ENCODE results near the gene PDZRN4. TPM values are rescaled to one million over a fixed set of nuclear protein-coding genes. Genes with fewer than 3 reads are reported as not detected.

The PDZRN4 gene
- total RNA-seq, 1 donor from 2014 or later: not detected

DNA sequence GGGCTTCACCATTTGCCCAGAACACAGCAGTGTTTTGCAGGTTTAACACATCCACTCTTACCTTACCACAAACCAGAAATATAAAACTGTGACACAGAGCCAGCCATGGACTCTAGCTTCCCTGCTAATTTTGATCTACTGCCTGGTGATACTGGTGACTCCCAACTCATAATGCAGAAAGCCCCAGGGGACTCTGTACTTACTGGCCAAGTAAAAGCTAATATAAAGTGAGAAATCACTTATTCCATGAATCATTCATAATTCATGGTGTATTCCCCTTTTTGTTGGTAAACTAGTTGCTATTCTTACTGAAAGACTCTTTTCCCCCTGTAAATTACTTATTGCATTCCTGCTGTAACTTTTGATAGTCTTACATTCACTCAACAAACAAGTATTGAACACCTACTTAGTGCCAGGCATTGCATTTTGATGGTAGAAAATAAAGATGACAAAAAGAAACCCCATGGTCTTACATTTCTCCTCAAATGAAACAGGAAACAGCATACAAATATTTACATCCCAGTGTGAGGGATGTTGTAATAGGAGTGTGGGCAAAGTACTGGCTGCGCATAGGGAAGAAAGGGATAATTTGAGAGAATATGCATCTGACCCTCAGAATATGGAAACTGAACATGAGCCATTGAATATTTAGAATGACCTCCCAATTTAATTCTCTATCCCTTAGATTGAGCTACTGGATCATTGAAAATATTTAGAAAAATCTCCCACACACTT, 279.6 kb downstream of the PDZRN4 start:
- intact Hi-C loops (cut with DNase I): no loop called here

DNA sequence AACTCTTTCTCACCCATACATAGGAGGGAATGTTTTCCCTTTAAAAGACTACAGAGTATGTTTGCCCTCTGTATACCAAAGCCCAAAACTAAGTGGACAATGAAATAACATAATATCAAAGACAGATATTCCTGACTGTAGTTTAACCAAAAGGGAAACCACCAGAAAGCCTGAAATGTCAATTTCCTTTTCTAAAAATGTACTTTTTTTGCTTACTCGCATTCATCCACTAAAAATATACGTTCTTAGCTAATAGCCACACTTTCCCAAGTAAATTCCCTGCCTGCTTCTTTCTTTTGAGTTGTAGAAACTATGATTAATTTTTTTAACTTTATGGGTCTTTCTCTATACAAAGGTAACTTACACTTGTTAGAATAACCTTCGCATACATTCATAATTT, 280.2 kb downstream of the PDZRN4 start:
- intact Hi-C loops (cut with DNase I): no loop called here
- ATAC-seq (ENCODE audit: poor library complexity) (no peak), DNase-seq (no peak)

More for the DNA sequence above, 279.6 kb downstream of the PDZRN4 start:
- ATAC-seq (ENCODE audit: poor library complexity) (no peak), DNase-seq (no peak)

- DNase-seq: no peak
- no peak for ATAC-seq (ENCODE audit: poor library complexity)
- intact Hi-C loops (cut with DNase I): no loop called here
These were observed 280.6 kb downstream of the PDZRN4 start for GRCh38 chr12:41468756-41469155.

GRCh38 chr12:41473441-41473840, 285.3 kb downstream of the PDZRN4 start:
- DNase-seq (no peak), ATAC-seq (ENCODE audit: poor library complexity) (no peak)
- intact Hi-C loops (cut with DNase I): no loop called here

- ATAC-seq (ENCODE audit: poor library complexity): no peak
- no peak for DNase-seq
- intact Hi-C loops (cut with DNase I): no loop called here
These were observed 285.9 kb downstream of the PDZRN4 start for GRCh38 chr12:41474001-41474400.

GRCh38 chr12:41476499-41477439, 288.6 kb downstream of the PDZRN4 start:
- intact Hi-C loops (cut with DNase I): no loop called here
- no peak for DNase-seq
- no peak for ATAC-seq (ENCODE audit: poor library complexity)

DNA sequence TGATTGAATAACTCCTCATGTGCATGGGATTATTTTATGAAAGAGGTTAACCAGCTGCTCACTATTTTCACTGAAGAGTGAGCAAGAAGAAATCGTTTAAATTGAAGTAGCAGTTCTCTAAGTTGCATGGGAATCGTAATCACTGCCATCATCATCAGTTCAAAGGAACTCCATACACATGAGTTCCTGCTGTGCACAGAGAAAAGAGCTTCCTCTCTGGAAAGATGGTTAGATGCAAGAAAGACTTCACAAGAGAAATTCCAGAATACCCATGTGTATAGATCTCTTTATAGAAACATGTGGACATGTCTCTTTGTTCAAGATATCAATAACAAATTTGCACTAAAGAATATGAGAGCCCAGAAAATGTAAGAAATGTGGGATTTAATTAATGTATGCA, 291.3 kb downstream of the PDZRN4 start:
- no peak for ATAC-seq (ENCODE audit: poor library complexity)
- no peak for DNase-seq
- intact Hi-C loops (cut with DNase I): no loop called here

DNA sequence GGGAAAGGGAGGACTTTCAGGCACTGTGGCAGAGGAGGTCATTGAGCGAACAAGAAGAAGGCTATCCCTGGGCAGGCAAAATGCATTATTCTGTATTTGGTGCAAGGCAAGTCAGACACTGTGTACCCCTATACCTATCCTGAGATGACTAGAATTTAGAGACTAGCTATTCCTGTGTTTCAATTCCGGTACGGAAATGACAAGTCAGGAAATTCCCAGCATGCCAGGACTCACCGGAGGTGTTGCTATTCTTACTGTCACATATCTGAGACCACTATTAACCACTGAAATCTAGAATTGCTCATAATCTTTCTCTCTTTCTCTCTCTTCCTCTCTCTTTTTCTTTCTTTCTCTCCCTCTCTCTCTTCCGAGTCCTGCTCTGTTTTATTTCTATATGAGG, 297.1 kb downstream of the PDZRN4 start:
- no peak for ATAC-seq (ENCODE audit: poor library complexity)
- intact Hi-C loops (cut with DNase I): no loop called here
- no peak for DNase-seq

- intact Hi-C loops (cut with DNase I): no loop called here
- ATAC-seq (ENCODE audit: poor library complexity) (no peak), DNase-seq (no peak)
These were observed 298.6 kb downstream of the PDZRN4 start for GRCh38 chr12:41486718-41487117.

GRCh38 chr12:41496009-41496408, 307.9 kb downstream of the PDZRN4 start:
- no peak for ATAC-seq (ENCODE audit: poor library complexity)
- intact Hi-C loops (cut with DNase I): no loop called here
- no peak for DNase-seq

GRCh38 chr12:41497409-41497808, 309.3 kb downstream of the PDZRN4 start:
- no peak for ATAC-seq (ENCODE audit: poor library complexity)
- intact Hi-C loops (cut with DNase I): no loop called here

GRCh38 chr12:41504976-41505375, 316.9 kb downstream of the PDZRN4 start:
- intact Hi-C loops (cut with DNase I): no loop called here
- no peak for ATAC-seq (ENCODE audit: poor library complexity)
- no peak for DNase-seq

More at GRCh38 chr12:41497409-41497808, 309.3 kb downstream of the PDZRN4 start:
- no peak for DNase-seq

- intact Hi-C loops (cut with DNase I): no loop called here
- ATAC-seq (ENCODE audit: poor library complexity) (no peak), DNase-seq (no peak)
These were observed 319.2 kb downstream of the PDZRN4 start for GRCh38 chr12:41507286-41507685.

DNA sequence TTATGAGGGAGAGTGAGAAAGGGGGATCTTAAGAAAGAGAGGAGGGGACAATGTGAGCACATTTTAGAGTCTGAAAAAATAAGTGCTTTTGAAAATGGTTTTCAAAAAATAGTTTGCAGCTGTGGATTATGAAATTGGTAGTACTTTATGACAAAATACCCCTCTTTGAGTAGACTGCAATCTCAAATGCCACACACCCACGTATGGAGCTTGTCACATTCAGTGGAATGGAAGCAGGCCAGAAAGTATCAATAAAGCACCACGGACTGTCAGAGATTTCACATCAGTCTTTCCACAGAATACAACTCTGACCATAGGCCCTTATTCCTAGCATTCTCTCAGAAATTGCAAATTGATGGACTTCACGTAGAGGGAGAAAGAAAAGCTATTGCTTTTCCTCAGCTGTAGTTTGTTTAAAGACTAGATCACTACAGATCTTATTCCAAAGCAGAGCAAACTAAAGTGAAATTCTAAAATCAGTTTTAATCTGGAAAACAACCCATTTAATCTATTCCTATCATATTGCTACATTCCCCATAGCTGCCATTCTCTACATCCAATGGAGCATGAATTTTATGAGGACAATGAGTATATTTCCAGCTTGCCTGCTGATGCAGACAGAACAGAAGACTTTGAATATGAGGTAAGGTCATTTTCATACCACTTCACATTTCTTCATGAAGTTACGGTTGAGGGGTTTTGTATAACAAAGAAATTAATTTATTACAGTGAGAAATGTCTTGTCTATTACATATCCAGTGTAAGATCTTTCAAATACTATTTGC, 321.3 kb downstream of the PDZRN4 start:
- intact Hi-C loops (cut with DNase I): no loop called here
- DNase-seq (no peak), ATAC-seq (ENCODE audit: poor library complexity) (no peak)

DNA sequence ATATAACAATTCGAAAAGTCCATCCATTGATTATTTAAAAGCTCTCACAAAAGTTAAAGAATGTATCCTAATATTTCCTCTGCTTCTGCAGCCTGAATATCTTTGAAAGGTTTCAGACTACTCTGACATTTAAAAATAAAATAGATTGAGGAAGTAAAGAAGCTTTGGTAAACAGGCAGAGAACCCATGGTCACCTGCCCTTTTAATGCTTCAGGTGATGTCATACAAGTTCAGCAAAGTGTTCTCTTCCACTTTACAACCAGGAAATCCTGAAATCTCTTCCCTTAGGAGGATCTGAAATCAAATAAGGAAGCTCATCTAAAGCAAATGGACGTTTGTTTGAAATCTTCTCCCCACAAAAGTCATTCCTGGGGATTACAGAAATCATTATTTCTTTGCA, 322.4 kb downstream of the PDZRN4 start:
- no peak for ATAC-seq (ENCODE audit: poor library complexity)
- intact Hi-C loops (cut with DNase I): no loop called here
- no peak for DNase-seq

GRCh38 chr12:41511247-41511646, 323.1 kb downstream of the PDZRN4 start:
- no peak for DNase-seq

GRCh38 chr12:41512497-41512896, 324.4 kb downstream of the PDZRN4 start:
- DNase-seq: no peak
- intact Hi-C loops (cut with DNase I): no loop called here
- ATAC-seq (ENCODE audit: poor library complexity): peak; percentile 45

More at GRCh38 chr12:41511247-41511646, 323.1 kb downstream of the PDZRN4 start:
- no peak for ATAC-seq (ENCODE audit: poor library complexity)
- intact Hi-C loops (cut with DNase I): no loop called here

- ATAC-seq (ENCODE audit: poor library complexity) (no peak), DNase-seq (no peak)
- intact Hi-C loops (cut with DNase I): no loop called here
These were observed 326.1 kb downstream of the PDZRN4 start for GRCh38 chr12:41514021-41514777.

All from Right ventricle myocardium superior (tissue), 1 donor.